Right renal cortex interstitium (tissue), 3 donors: ENCODE results near the gene POLR1B. TPM values are rescaled to one million over a fixed set of nuclear protein-coding genes. Genes with fewer than 3 reads are reported as not detected.

Experiments used
- DNase-seq, 3 donors: peaks; one replicate each; pipeline ENCODE4 v3.0.0-alpha.2; 2013; ENCODE audit warnings: low read depth in 3 of 3, low spot score in 2 of 3
- polyA plus RNA-seq, 3 donors: library from polyadenylated mRNA; unstranded; fragments of 120-200 nt; gene quantifications; one replicate each; pipeline ENCODE4 v1.2.1, GENCODE V29; 2013; ENCODE audit not compliant: insufficient read length in 3 of 3

The POLR1B gene
- polyA plus RNA-seq, 3 donors = 24.2 to 28.8 (median 27.9) TPM

GRCh38 chr2:112625474-112626114, 83.3 kb downstream of the POLR1B start:
- no peak for DNase-seq

- DNase-seq = no peak
These were observed 84.4 kb downstream of the POLR1B start for GRCh38 chr2:112626604-112627059.

Other genes with a start within 250 kb of the POLR1B start
- 1 to 10 TPM; 1.9 to 4.0 (median 2.5) TPM for gene RGPD8, start 108.8 kb upstream of the POLR1B start, polyA plus RNA-seq
- gene TTL, start 60.3 kb upstream of the POLR1B start, polyA plus RNA-seq = 10 to 100 TPM; 34.7 to 37.3 (median 36.0) TPM
- gene CHCHD5, start 42.1 kb downstream of the POLR1B start, polyA plus RNA-seq = 10 to 100 TPM; 21.7 to 24.5 (median 22.0) TPM
- 10 to 100 TPM; 36.1 to 41.8 (median 40.9) TPM for gene SLC20A1, start 103.5 kb downstream of the POLR1B start, polyA plus RNA-seq
- under 1 TPM in 2 of 3 donors, not detected in 1; 0.07 to 0.12 TPM for gene NT5DC4, start 178.6 kb downstream of the POLR1B start, polyA plus RNA-seq
- gene CKAP2L, start 222.1 kb downstream of the POLR1B start, polyA plus RNA-seq = 10 to 100 TPM; 12.8 to 16.4 (median 15.8) TPM
- gene IL1A, start 242.0 kb downstream of the POLR1B start, polyA plus RNA-seq = under 1 TPM in 1 of 3 donors, not detected in 2; 0.06 TPM